ENCODE data around the gene GLMP. TPM values are rescaled to one million over a fixed set of nuclear protein-coding genes. Genes with fewer than 3 reads are reported as not detected.

The GLMP gene
- total and polyA plus RNA-seq, 2 donors (not counting 3 experiments of a cell fraction or from before 2014, with no cell fraction given), result 84.3 to 109 TPM

DNA sequence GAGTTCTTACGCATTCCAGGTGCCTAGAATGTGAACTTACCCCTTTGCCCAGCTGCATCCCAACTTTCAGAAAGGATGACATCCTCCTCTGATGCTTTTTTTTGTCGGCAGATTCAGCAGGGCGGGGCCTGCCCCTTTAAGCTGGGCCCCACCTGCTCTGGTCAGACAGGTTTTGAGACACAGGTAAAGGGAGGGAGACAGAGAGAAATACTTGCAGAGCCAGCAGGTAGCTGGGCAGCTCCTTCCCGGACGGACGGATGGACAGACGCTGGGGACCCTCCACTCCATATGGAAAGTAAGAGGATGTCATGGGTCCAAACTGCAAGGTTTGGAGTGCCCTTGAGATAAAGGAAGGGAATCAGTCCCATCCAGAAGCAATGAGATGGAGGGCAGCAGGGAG, 11.4 kb downstream of the GLMP start, which contains the start of gene TMEM79:
Gene TMEM79 (plus strand): TSS at position 214 of the 400 bp plus-strand sequence. CDS start 902 bp downstream, outside the sequence.
- H2AFZ ChIP-seq (ENCODE audit: low read depth, low read length), result peak within 1 kb of the TSS; percentile 85
- no peaks in the 10 kb centered on the region for H3K9me3 ChIP-seq (replicated peaks; ENCODE audit: control insufficient read depth, insufficient read depth, low read length)
- H3K27me3 ChIP-seq (ENCODE audit: control insufficient read depth in 2 of 2, insufficient read depth in 2 of 2, low read length in 2 of 2), result no peaks in the 10 kb centered on the region
- peaks cover 14% of the 10 kb centered on the region for H3K4me1 ChIP-seq (ENCODE audit: control insufficient read depth, extremely low read depth, insufficient read depth, low read length)
- BruUV-seq (replicated peaks), result no TSS peak
- ChIA-PET POLR2A (interaction anchor here (1.3 kb wide), 1 partner anchor 11 kb away, joined by 3 read pairs; the partner anchor contains the start of gene GLMP), CTCF (interaction anchor here (2.1 to 3.2 kb wide), 2 partner anchors 12 to 36 kb away, joined by 6 to 10 read pairs; no protein-coding TSS in a partner anchor)
- no peaks in the 10 kb centered on the region for H3K9me1 ChIP-seq (replicated peaks; ENCODE audit: control insufficient read depth, extremely low read depth, insufficient read depth, low read length)
- no peak for FAIRE-seq
- peak within 1 kb of the TSS; percentile 84 for H3K4me2 ChIP-seq (ENCODE audit: insufficient read depth, low read length)
- dilution Hi-C loops (cut with MboI; ENCODE audit: extremely low pct_ligation_motif_present, low sequenced_read_pairs) (no loop called here), intact Hi-C loops (cut with micrococcal nuclease) (no loop called here)
- H4K20me1 ChIP-seq (replicated peaks; ENCODE audit: control insufficient read depth, extremely low read depth, insufficient read depth, low read length), result peaks cover 2% of the 10 kb centered on the region
- H3K27ac ChIP-seq (ENCODE audit: insufficient read depth, low read depth, low read length), result peak within 1 kb of the TSS; percentile 69
- no peak for TF ChIP-seq CTCF (IDR thresholded peaks at IDR 0.05; ENCODE audit: extremely low read depth in 1 of 2, insufficient read depth in 1 of 2, low read depth in 1 of 2, low read length in 2 of 2)
- no peak for TF ChIP-seq GATA2 (IDR thresholded peaks at IDR 0.05; ENCODE audit: insufficient read depth, insufficient read length, low read depth, low read length)
- no peak for TF ChIP-seq JUN (IDR thresholded peaks at IDR 0.05; ENCODE audit: borderline replicate concordance, insufficient read depth, insufficient read length, low read depth)
- no peak for TF ChIP-seq FOS (IDR thresholded peaks at IDR 0.05; ENCODE audit: borderline replicate concordance, insufficient read depth, low read length)
- no peak for TF ChIP-seq POLR2A (IDR thresholded peaks at IDR 0.05; ENCODE audit: low read depth, low read length)
- TF ChIP-seq POLR2AphosphoS5 (IDR thresholded peaks at IDR 0.05; ENCODE audit: insufficient read depth, low read depth, low read length), result no peak
- TF ChIP-seq EZH2 (IDR thresholded peaks at IDR 0.05; ENCODE audit: borderline replicate concordance, low read depth, low read length, severe bottlenecking), result no peak
- no peak for TF ChIP-seq MAX (IDR thresholded peaks at IDR 0.05; ENCODE audit: insufficient read depth, insufficient read length)
- TF ChIP-seq MYC (IDR thresholded peaks at IDR 0.05; ENCODE audit: low read depth, low read length), result no peak
- H3K4me3 ChIP-seq (replicated peaks in 1 of 3; ENCODE audit: insufficient read depth in 1 of 3, low read depth in 1 of 3, low read length in 3 of 3), result peak within 1 kb of the TSS; percentile 65 to 95 (median 90)
- H3K9ac ChIP-seq (replicated peaks; ENCODE audit: extremely low read depth, insufficient read depth, low read length), result peak within 1 kb of the TSS; percentile 93
- peaks cover 34% of the 10 kb centered on the region for H3K79me2 ChIP-seq (ENCODE audit: control insufficient read depth, insufficient read depth, low read length)
- H3K36me3 ChIP-seq (ENCODE audit: control insufficient read depth in 2 of 2, extremely low read depth in 1 of 2, insufficient read depth in 2 of 2, low read length in 2 of 2), result no peaks in the 10 kb centered on the region
- no peak for DNase-seq (ENCODE audit: low read depth, low spot score)

Data from endothelial cell of umbilical vein (primary cell).